Vagina (tissue), 2 donors: Measurements from ENCODE around the gene C6. TPM values are rescaled to one million over a fixed set of nuclear protein-coding genes. Genes with fewer than 3 reads are reported as not detected.

Experiments used
- DNase-seq, 2 donors: peaks; one replicate each; pipeline ENCODE4 v3.0.0-alpha.2; 2017; ENCODE audit errors: extremely low spot score in 2 of 2
- H3K27ac ChIP-seq: fragments of 200-600 bp; sonication (generic); one replicate; pipeline ENCODE4 v1.5.1; 2019
- H3K27me3 ChIP-seq: fragments of 200-600 bp; sonication (generic); one replicate; pipeline ENCODE4 v1.5.1; 2019
- H3K36me3 ChIP-seq, 2 donors: fragments of 200-600 bp; sonication (generic); one replicate each; pipeline ENCODE4 v1.5.1; 2017 to 2019
- H3K4me1 ChIP-seq: fragments of 200-600 bp; sonication (generic); one replicate; pipeline ENCODE4 v1.5.1; 2019
- H3K4me3 ChIP-seq, 2 donors: fragments of 200-600 bp; sonication (generic); 1 replicate in 1 of 2; 2 replicates in 1 of 2; pipeline ENCODE4 v1.5.1; 2016 to 2019
- H3K9me3 ChIP-seq: fragments of 200-600 bp; sonication (generic); one replicate; pipeline ENCODE4 v1.5.1; 2019
- POLR2A ChIP-seq, 2 donors: fragments of 450-650 bp; IDR thresholded peaks; one replicate each; pipeline ENCODE4 v1.6.1; 2017; ENCODE audit warnings: antibody characterized with exemption in 2 of 2, mild to moderate bottlenecking in 2 of 2, moderate library complexity in 2 of 2
- POLR2AphosphoS5 ChIP-seq, 2 donors: sonication (generic); formaldehyde crosslinking; IDR thresholded peaks; one replicate each; pipeline ENCODE4 v1.9.0; 2017; ENCODE audit warnings: antibody characterized with exemption in 2 of 2, mild to moderate bottlenecking in 2 of 2, low read depth in 1 of 2; ENCODE audit not compliant: insufficient read depth in 1 of 2
- intact Hi-C: fragments of 100-400 bp; cut with DNase I; formaldehyde crosslinking; loops from one replicate; pipeline ENCODE4 v1.15.1; 2023
- total RNA-seq: library from RNA; depleted of rRNA; stranded (reverse); fragments of >200 nt; gene quantifications from one replicate; pipeline ENCODE4 v1.2.3, GENCODE V29; 2016
- TF ChIP-seq, protein P1 (sequence below), 3 experiments: fragments of 450-650 bp in 2 of 3; fragments of 200-600 bp in 1 of 3; sonication (generic) in 1 of 3; IDR thresholded peaks; one replicate each; pipeline ENCODE4 v1.5.1; 2017 to 2019; ENCODE audit warnings: antibody characterized with exemption in 3 of 3, mild to moderate bottlenecking in 2 of 3, moderate library complexity in 2 of 3

C6 gene
- total RNA-seq: 2.0 TPM

DNA sequence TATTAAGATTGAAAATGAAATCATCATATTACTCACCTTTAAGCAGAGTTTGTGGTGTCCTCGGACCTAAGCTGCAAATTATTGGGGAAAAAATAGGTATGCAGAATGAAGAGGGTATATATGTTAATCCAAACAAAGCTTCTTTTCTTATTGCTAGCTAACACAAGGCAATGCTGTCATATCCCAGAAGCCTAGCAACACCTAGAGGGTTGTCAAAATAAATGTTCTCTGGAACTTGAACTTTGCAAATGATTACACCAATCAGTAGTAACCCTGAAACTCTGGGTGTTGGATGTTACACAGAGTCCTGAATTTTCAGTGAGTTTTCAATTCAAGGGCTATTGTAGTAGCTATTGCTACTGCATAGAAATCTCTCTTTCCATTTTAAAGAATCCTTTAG lies at the start of gene C6:
C6 (minus strand) TSS at position 193 of the 400 bp plus-strand sequence. CDS start 10,302 bp downstream, outside the sequence.
- Histone ChIP-seq H3K27me3 (no peaks in the 10 kb centered on the region), H3K4me3 (no peak within 1 kb of the TSS), H3K4me1 (peaks cover 6% of the 10 kb centered on the region), H3K9me3 (no peaks in the 10 kb centered on the region), H3K36me3 (no peaks in the 10 kb centered on the region), H3K27ac (no peak within 1 kb of the TSS)
- DNase-seq: no peak
- intact Hi-C loops: no loop called here
- TF ChIP-seq POLR2AphosphoS5 (IDR thresholded peaks at IDR 0.05; ENCODE audit: insufficient read depth in 1 of 2, low read depth in 1 of 2) (no peak), POLR2A (IDR thresholded peaks at IDR 0.05) (no peak)
- TF ChIP-seq, protein P1, sequence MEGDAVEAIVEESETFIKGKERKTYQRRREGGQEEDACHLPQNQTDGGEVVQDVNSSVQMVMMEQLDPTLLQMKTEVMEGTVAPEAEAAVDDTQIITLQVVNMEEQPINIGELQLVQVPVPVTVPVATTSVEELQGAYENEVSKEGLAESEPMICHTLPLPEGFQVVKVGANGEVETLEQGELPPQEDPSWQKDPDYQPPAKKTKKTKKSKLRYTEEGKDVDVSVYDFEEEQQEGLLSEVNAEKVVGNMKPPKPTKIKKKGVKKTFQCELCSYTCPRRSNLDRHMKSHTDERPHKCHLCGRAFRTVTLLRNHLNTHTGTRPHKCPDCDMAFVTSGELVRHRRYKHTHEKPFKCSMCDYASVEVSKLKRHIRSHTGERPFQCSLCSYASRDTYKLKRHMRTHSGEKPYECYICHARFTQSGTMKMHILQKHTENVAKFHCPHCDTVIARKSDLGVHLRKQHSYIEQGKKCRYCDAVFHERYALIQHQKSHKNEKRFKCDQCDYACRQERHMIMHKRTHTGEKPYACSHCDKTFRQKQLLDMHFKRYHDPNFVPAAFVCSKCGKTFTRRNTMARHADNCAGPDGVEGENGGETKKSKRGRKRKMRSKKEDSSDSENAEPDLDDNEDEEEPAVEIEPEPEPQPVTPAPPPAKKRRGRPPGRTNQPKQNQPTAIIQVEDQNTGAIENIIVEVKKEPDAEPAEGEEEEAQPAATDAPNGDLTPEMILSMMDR (IDR thresholded peaks at IDR 0.05): no peak

DNA sequence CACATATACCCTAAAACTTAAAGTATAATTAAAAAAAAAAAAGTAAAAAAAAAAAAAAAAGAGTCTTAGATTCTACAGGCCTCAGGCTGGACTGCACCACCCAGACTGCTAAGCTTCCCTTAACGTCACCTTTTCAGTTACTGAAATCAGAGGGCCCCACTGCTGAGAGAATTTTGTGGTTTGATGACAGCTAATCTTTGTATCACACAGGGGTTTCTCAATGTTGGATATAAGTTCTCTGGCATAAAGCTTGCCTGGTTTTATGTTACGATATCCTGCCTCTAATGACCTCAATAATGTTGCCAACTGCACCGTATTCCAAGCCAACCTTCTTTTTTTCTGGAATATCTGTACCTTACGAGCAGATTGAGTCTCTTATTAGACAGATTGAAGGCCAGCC lies 43.1 kb upstream of the C6 start:
- no peak for DNase-seq
- Histone ChIP-seq H3K9me3 (no peaks in the 10 kb centered on the region), H3K27me3 (no peaks in the 10 kb centered on the region), H3K4me1 (no peaks in the 10 kb centered on the region), H3K27ac (no peak overlapping the region), H3K4me3 (no peak overlapping the region), H3K36me3 (no peaks in the 10 kb centered on the region)
- TF ChIP-seq POLR2AphosphoS5 (IDR thresholded peaks at IDR 0.05; ENCODE audit: insufficient read depth in 1 of 2, low read depth in 1 of 2) (no peak), POLR2A (IDR thresholded peaks at IDR 0.05) (no peak)
- TF ChIP-seq, protein P1 (IDR thresholded peaks at IDR 0.05): no peak
- intact Hi-C loops: no loop called here

DNA sequence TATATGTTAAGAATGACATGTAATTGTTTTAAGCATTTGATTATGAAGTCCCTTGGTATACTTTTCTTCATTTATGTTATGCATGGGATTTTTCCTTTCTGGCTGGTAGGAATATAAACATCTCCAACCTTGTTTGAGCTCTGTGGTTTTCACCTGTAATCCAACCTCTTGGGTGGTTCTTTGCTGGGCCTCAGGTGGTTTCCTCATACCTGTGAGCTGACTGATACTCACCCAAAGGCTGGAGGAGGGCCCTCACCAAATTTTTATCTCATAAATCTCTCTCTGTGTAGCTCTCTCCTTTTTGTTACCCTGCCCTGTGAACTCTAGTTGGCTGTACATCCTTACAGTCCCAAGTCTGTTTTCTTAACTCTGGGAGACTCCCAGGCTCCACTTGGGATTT lies 39.8 kb upstream of the C6 start:
- H3K36me3 ChIP-seq: no peaks in the 10 kb centered on the region
- H3K27me3 ChIP-seq: no peaks in the 10 kb centered on the region
- no peak overlapping the region for H3K27ac ChIP-seq
- H3K4me1 ChIP-seq: no peaks in the 10 kb centered on the region
- H3K4me3 ChIP-seq: no peak overlapping the region
- no peak for TF ChIP-seq POLR2A (IDR thresholded peaks at IDR 0.05)
- TF ChIP-seq POLR2AphosphoS5 (IDR thresholded peaks at IDR 0.05; ENCODE audit: insufficient read depth in 1 of 2, low read depth in 1 of 2): no peak
- TF ChIP-seq, protein P1 (IDR thresholded peaks at IDR 0.05): no peak
- intact Hi-C loops: no loop called here
- DNase-seq: no peak
- H3K9me3 ChIP-seq: no peaks in the 10 kb centered on the region

DNA sequence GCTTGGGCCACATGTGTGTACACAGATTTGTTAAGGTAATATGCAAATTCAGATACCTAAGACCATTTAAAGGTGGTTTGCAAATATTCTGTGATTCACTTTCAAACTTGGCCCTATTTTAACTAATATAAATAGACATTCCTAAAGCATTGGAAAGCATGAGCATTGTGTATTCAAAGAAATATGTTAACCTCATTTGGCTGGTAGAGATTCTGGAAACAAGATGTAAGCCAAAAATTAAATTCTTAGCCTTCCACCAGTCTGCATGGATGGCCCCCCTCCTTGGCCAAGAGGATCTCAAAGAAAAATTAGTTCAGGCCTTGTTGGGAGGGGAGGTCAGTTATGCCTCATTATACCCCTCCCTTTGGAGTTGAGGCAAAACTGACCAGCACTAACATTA lies 38.7 kb upstream of the C6 start:
- TF ChIP-seq, protein P1 (IDR thresholded peaks at IDR 0.05): no peak
- TF ChIP-seq POLR2AphosphoS5 (IDR thresholded peaks at IDR 0.05; ENCODE audit: insufficient read depth in 1 of 2, low read depth in 1 of 2): no peak
- no peak for TF ChIP-seq POLR2A (IDR thresholded peaks at IDR 0.05)
- Histone ChIP-seq H3K4me3 (no peak overlapping the region), H3K9me3 (no peaks in the 10 kb centered on the region), H3K36me3 (no peaks in the 10 kb centered on the region), H3K4me1 (no peaks in the 10 kb centered on the region), H3K27me3 (no peaks in the 10 kb centered on the region), H3K27ac (no peak overlapping the region)
- no peak for DNase-seq
- intact Hi-C loops: no loop called here

DNA sequence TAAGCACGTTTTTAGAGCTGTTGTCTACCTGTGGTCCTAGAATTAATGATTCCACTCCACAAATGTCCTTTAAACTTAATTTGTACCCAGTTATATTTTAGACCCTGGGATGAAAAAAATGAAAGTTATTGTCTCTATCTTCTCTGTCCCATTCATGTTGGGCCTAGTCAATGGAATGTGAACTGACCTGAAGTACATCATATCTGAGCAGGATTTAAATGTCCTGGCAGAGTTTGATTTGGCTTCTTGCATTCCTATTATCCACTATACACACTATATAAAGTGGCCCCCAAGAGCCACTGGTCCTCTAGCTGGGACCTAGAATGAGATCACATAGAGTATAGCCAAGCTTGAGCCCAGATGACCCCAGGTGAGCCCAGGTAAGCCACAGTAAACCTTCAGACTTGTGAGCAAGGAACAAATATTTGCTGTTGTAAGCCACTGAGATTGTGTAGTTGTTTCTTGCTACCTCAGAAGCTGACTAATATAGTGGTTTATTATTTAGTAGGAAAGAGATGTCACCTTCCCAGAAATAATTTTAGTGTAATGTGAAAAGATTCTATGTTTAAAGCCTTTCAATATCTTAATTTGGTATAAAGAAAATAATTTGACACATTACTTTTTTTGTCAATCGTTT lies 37.1 kb upstream of the C6 start:
- no peaks in the 10 kb centered on the region for H3K9me3 ChIP-seq
- no peak overlapping the region for H3K27ac ChIP-seq
- H3K4me1 ChIP-seq: no peaks in the 10 kb centered on the region
- intact Hi-C loops: no loop called here
- no peak for DNase-seq
- no peaks in the 10 kb centered on the region for H3K27me3 ChIP-seq
- TF ChIP-seq POLR2AphosphoS5 (IDR thresholded peaks at IDR 0.05; ENCODE audit: insufficient read depth in 1 of 2, low read depth in 1 of 2): no peak
- TF ChIP-seq, protein P1 (IDR thresholded peaks at IDR 0.05): no peak
- TF ChIP-seq POLR2A (IDR thresholded peaks at IDR 0.05): no peak
- H3K36me3 ChIP-seq: no peaks in the 10 kb centered on the region
- no peak overlapping the region for H3K4me3 ChIP-seq
